DMS79 treated with DMSO at 0.1 percent for 48 hours (cell line): Measurements from ENCODE around the gene RNF8.

Experiments
- DNase-seq: peaks from one replicate; lab custom pipeline; 2025; lab: John Stamatoyannopoulos, UW

RNF8 gene

DNA sequence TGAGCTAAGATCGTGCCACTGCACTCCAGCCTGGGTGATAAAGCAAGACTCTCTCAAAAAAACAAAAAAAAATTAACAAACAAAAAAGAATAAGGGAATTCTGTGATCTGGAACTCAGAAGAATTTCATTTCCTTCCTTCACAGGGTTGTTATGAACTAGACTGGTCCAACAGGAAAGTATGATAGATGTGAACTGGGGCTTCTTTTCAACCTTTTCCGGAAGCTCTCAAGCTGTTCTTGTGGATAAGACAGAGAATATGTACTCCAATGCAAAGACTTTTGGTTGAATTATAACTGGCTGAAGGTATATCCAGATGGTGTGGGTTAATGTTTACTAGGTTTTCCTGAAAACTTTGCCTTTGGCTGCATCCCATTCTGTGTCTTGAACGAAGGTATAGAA is 5.3 kb downstream of the RNF8 start:
- DNase-seq: no peak

DNA sequence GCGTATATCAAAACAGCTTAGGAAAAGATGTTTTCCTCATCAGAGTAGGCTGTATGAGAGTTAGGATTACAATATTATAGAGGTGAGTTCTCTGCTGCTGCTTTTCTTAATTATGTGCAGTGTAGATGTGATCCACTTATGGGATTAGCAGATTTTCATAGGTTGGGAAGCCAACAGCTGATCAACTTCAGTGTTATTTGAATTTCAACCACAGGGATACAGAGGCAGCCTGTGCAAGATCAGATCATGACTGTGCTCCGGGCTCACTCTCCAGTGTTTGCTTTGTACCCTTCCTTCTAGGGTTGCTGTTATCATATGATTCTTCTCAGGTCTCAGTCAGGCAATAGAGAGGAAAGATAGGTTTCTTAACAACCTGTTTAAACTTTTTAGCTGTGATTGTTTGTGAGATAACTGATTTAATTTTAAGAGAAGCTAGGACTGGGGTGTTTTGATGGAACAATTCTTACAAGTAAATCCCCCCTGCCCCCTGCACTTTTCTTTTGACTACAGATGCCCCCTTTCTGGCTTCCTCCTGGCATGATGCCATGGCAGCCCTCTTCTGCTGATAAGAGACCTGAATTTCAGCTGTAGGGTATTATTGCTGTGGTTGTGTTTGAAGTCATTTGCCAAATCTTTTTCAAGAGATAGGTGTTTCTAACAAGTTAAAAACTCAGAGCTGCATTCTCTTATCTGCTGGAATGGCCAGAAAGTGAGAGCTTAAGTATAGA is 8.5 kb downstream of the RNF8 start:
- DNase-seq: no peak

DNA sequence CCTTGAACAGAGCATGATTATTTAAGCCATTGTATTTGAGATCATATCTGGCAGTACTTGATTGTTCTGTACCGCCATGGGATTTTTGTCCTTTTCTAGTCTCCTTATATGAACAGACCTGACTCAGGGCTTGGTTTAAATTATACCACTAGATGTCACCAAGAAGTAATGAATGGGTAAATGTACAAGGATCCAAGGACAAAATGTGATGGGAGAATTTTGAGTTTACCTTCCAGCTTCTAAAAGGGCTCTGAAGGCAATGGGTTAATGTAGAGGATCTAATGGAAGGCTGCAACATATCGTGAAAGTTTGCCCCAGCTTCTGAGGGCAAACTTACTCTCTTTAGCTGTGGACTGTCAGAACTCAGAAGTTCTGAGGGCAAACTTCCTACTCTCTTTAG is 12.0 kb downstream of the RNF8 start:
- DNase-seq: no peak

DNA sequence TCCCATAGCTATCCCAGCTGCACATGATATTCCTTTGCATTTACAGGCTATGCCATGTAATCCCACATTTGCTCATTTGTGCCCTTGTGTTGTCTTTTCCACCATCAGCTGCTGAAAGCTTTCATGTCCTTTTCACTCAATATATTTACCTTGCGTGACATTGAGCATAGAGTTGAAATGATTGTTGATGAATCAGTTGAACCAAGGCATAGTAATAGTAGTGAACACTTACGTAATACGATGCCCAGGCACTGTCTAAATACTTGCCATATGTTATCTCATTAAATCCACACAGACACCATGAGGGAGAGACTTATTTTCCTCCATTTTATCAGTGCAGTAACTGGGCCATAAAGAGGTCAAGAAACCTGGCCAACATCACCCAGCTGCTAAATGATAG is 13.1 kb downstream of the RNF8 start:
- no peak for DNase-seq

- DNase-seq: no peak
Measured at GRCh38 chr6:37368961-37369320, 15.2 kb downstream of the RNF8 start.

- DNase-seq: no peak
Measured at GRCh38 chr6:37369321-37370201, 15.8 kb downstream of the RNF8 start.

DNA sequence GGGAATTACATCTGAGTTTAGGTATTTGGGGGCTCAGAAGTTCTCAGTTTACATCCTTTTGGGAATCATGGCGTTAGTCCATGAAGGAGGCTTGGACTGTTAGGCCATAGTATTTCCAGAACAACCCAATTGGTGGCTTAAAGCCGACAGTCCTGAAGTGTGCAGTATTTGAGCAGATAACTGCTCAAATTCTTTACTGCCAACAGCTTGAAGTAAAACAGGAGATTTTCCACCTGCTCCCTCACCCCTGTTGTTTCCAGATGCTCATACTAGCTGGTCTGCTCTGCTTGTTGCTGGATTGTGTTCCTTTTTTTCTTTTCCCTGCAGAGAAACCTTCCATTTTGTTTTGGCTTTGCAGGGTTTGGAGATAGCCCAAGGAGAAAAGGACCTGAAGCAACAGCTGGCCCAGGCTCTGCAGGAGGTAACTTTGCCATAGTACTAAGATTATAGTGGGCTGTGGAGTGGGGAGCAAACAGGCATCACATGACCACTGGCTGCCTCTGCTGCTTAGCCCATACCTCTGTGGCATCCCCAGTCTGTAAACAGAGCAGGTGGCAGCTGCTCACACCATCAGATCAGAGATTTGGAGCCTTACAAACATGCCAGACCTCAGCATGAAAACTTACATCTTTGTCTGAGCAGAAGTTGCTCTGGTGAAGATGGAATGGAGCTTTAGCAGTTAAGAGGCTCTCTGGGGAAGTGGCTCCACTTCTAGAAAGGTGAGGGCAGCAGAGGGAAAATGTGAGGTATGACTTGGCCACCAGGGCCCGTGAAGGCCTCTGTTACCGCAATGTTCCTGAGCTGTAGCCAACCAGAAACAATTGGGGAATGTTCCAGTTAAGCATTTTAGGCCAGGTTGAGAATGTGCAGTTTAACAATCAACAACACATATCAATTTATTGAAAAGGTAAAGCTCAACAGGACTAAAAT is 17.6 kb downstream of the RNF8 start:
- peak; percentile 74 for DNase-seq

DNA sequence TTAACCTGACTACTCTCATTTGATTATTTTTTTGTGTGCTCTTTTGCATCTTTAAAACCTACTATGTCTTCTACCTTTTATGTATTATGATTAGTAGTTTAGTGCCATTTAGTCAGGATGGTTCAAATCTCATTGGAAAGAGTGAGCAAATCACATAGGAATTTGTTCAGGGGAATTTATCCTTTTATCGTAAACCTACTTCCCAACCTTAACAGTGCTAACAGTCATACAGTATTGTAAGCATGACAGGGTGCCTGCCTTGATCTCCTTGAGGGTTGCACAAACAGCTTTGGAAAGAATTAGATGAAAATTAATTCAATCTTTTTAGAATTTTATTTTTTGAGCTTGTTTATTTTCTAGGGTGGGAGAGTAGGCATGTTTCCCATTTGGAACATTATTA is 18.3 kb downstream of the RNF8 start:
- no peak for DNase-seq

GRCh38 chr6:37373822-37374471 is 20.2 kb downstream of the RNF8 start:
- DNase-seq: peak; percentile 43

- DNase-seq: no peak
Measured at GRCh38 chr6:37375376-37375775, 21.6 kb downstream of the RNF8 start.

DNA sequence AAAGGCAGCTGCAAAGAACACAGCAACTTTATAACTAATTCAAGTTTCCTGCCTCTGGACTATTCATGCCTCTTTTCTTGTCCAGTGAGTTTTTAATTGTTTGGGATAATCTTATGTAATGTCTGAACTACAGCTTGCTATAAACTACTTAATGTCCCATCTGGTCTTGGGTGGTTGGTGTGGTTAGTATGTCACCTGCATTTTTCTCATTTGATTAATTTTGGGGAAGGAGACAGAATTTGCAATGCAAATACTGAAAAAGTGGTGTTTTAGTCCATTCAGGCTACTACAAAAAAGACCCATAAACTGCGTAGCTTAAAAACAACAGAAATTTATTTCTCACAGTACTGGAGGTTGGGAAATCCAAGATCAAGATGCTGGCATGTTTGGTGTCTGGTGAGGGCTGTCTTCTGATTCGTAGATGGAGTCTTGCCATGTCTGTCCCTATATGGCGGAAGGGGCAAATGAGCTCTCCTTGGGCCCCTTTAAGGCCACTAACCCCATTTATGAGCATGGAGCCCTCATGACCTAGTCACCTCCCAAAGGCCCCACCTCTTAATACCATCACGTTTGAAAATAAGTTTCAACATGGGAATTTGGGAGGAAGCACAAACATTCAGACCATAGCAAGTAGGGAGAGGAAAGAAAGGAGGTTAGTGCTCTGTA is 22.4 kb downstream of the RNF8 start:
- DNase-seq: no peak

- DNase-seq: peak; percentile 73
Measured at GRCh38 chr6:37381579-37381978, 27.8 kb downstream of the RNF8 start.

- DNase-seq: no peak
Measured at GRCh38 chr6:37382994-37383765, 29.4 kb downstream of the RNF8 start.

DNA sequence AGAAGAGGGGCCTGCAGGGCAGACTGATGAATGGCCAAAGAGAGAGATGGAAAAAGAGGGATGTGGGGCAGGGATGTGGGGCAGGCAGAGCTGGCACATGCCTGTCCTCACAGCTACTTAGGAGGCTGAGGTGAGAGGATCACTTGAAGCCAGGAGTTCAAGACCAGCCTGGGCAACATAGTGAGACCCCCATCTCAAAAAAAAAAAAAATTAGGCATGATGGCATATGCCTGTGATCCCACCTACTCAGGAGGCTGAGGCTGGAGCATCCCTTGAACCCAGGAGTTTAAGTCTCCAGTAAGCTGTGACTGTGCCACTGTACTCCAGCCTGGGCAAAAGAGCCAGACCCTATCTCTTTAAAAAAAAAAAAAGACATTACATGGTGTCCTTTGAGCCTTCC is 34.8 kb downstream of the RNF8 start:
- no peak for DNase-seq

GRCh38 chr6:37389857-37390256 is 36.1 kb downstream of the RNF8 start:
- no peak for DNase-seq

- no peak for DNase-seq
Measured at GRCh38 chr6:37391120-37391519, 37.3 kb downstream of the RNF8 start.

GRCh38 chr6:37392821-37393220 is 39.0 kb downstream of the RNF8 start:
- no peak for DNase-seq

DNA sequence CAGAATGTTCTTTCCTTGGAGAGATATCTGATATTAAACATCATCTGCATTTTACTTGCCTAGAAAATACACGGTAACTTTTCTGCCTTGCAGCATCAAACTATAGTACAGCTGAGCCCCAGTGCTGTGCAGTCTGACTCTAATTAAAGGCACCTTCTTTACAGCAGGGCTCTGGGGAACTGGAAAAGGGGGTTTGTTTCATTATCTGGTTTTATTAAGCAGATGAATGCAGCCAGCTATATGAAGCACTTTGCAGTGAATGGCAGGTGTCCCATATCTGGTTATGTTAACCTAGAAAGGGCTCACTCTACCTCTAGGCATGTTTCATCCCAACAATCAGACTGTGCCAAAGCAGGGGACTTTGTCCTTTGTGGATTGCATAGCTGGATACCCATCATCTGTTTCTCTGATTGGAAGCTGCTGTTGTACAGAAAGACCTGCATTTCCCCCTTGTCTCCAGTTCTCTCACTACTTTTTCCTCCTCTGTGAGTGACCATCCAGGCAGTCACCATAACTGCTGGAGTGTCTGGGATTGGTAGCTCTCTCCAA is 39.7 kb downstream of the RNF8 start:
- no peak for DNase-seq

DNA sequence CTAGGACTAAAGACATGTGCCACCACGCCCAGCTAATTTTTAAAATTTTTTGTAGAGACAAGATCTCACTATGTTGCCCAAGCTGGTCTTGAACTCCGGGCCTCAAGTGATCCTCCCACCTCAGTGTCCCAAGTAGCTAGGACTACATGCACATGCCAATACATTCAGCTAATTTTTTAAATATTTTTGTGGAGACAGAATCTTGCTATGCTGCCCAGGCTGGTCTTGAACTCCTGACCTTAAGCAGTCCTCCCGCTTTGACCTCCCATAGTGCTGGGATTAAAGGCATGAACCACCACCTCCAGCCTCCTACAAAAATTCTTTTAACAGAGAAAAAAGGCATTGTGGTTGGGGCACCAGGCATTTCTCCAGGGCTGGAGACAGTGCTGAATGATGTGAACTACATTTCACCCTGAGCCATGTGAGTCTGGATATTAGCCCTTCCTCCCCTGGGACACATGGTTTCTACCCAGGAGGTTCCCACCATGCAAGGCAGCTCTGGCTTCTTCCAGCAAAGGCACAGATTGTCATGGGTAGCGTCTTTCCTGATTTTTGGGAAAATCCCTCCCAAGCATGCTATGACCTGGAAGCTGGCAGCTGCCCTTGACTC is 42.9 kb downstream of the RNF8 start:
- DNase-seq: no peak

DNA sequence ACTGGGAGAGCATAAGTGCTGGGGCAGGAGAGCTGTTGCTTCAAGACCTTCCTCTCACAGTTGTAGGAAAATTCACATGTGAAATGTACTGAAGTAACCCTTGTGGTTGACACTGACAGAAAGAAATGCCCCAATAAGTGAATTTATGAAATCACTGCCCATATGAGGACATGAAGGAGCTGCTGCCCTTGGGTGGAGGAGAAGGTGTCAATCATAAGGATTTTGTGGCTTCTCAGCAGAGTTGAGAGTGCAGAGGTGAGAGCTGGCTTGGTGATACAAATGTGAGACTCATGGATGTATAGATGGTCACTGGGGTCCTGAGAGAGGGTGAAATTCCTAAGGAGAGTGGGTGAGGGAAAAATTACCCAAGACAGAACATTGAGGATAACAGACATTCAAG is 45.3 kb downstream of the RNF8 start:
- DNase-seq: no peak
